GM18951 (cell line): ENCODE data around the gene EPC1.
"Not testable (repeated sequence)": the region's sequence is repeated elsewhere in the genome, so short reads cannot be mapped to it uniquely, and the experiment has no call there.

Experiments used
- POLR2A ChIP-seq: IDR thresholded peaks from 4 replicates; pipeline ENCODE4 v1.6.1; 2011; ENCODE audit warnings: mild to moderate bottlenecking; ENCODE audit not compliant: insufficient read length, insufficient read depth; ENCODE audit errors: extremely low read depth
- in situ Hi-C: fragments of 300-500 bp; cut with MboI; formaldehyde crosslinking; loops from one replicate; pipeline ENCODE4 v1.12.0; 2022; ENCODE audit warnings: low sequenced_read_pairs, mixed read lengths, inconsistent platforms; ENCODE audit not compliant: unreplicated experiment

EPC1 gene

GRCh38 chr10:32241946-32242345 is 105.0 kb downstream of the EPC1 start:
- no peak for TF ChIP-seq POLR2A
- in situ Hi-C loops: no loop called here

GRCh38 chr10:32240471-32240870 is 106.5 kb downstream of the EPC1 start:
- TF ChIP-seq POLR2A: no peak

GRCh38 chr10:32239769-32240168 is 107.2 kb downstream of the EPC1 start:
- in situ Hi-C loops: no loop called here
- TF ChIP-seq POLR2A: no peak

More at GRCh38 chr10:32240471-32240870, 106.5 kb downstream of the EPC1 start:
- in situ Hi-C loops: no loop called here

GRCh38 chr10:32237644-32238345 is 109.2 kb downstream of the EPC1 start:
- TF ChIP-seq POLR2A: no peak

GRCh38 chr10:32234471-32234870 is 112.5 kb downstream of the EPC1 start:
- in situ Hi-C loops: no loop called here
- no peak for TF ChIP-seq POLR2A

More at GRCh38 chr10:32237644-32238345, 109.2 kb downstream of the EPC1 start:
- in situ Hi-C loops: no loop called here

- in situ Hi-C loops: not testable (repeated sequence)
Observed at GRCh38 chr10:32233375-32233774, 113.6 kb downstream of the EPC1 start.

GRCh38 chr10:32232378-32232777 is 114.6 kb downstream of the EPC1 start:
- in situ Hi-C loops: no loop called here
- TF ChIP-seq POLR2A: no peak

GRCh38 chr10:32229788-32230187 is 117.2 kb downstream of the EPC1 start:
- in situ Hi-C loops: not testable (repeated sequence)

GRCh38 chr10:32229170-32229569 is 117.8 kb downstream of the EPC1 start:
- no peak for TF ChIP-seq POLR2A
- in situ Hi-C loops: no loop called here

GRCh38 chr10:32227802-32228201 is 119.2 kb downstream of the EPC1 start:
- in situ Hi-C loops: no loop called here
- TF ChIP-seq POLR2A: no peak

- in situ Hi-C loops: no loop called here
- TF ChIP-seq POLR2A: no peak
Observed at GRCh38 chr10:32226624-32227023, 120.3 kb downstream of the EPC1 start.

- TF ChIP-seq POLR2A: no peak
- in situ Hi-C loops: no loop called here
Observed at GRCh38 chr10:32225976-32226375, 121.0 kb downstream of the EPC1 start.

- in situ Hi-C loops: not testable (repeated sequence)
Observed at GRCh38 chr10:32222376-32222775, 124.6 kb downstream of the EPC1 start.

GRCh38 chr10:32219156-32219555 is 127.8 kb downstream of the EPC1 start:
- in situ Hi-C loops: not testable (repeated sequence)

- in situ Hi-C loops: not testable (repeated sequence)
Observed at GRCh38 chr10:32218206-32219044, 128.5 kb downstream of the EPC1 start.
